Measurements from ENCODE around the gene MRAS.

MRAS gene

GRCh38 chr3:138351916-138352550 is 3.7 kb downstream of the MRAS start:
- no peak overlapping the region for H3K4me3 ChIP-seq (ENCODE audit: low read depth, low read length)
- TF ChIP-seq, protein P1, sequence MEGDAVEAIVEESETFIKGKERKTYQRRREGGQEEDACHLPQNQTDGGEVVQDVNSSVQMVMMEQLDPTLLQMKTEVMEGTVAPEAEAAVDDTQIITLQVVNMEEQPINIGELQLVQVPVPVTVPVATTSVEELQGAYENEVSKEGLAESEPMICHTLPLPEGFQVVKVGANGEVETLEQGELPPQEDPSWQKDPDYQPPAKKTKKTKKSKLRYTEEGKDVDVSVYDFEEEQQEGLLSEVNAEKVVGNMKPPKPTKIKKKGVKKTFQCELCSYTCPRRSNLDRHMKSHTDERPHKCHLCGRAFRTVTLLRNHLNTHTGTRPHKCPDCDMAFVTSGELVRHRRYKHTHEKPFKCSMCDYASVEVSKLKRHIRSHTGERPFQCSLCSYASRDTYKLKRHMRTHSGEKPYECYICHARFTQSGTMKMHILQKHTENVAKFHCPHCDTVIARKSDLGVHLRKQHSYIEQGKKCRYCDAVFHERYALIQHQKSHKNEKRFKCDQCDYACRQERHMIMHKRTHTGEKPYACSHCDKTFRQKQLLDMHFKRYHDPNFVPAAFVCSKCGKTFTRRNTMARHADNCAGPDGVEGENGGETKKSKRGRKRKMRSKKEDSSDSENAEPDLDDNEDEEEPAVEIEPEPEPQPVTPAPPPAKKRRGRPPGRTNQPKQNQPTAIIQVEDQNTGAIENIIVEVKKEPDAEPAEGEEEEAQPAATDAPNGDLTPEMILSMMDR (IDR thresholded peaks at IDR 0.05; ENCODE audit: low read depth, low read length): no peak

DNA sequence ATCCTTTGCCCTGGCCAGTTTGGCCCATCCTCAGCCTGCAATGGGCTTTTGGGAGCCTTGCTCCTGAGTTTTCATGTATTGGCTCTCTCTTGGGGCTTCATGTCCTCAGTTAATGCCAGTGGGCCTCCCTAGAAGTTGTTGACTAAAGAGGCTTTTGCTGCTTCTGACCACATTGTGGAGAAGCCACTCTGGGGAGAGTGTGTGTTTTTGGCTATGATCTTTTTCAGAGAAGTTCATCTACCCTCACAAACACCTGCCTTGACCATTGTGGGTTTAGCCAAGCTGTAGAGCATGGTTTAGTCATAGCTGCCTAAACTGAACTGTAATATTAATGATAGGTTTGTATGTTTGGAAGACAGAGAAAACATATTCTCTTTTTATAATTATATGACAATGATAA is 6.0 kb downstream of the MRAS start:
- TF ChIP-seq, protein P1 (IDR thresholded peaks at IDR 0.05; ENCODE audit: low read depth, low read length): no peak
- no peak overlapping the region for H3K4me3 ChIP-seq (ENCODE audit: low read depth, low read length)

GRCh38 chr3:138355071-138355470 is 6.7 kb downstream of the MRAS start:
- TF ChIP-seq, protein P1 (IDR thresholded peaks at IDR 0.05; ENCODE audit: low read depth, low read length): no peak
- H3K4me3 ChIP-seq (ENCODE audit: low read depth, low read length): no peak overlapping the region

DNA sequence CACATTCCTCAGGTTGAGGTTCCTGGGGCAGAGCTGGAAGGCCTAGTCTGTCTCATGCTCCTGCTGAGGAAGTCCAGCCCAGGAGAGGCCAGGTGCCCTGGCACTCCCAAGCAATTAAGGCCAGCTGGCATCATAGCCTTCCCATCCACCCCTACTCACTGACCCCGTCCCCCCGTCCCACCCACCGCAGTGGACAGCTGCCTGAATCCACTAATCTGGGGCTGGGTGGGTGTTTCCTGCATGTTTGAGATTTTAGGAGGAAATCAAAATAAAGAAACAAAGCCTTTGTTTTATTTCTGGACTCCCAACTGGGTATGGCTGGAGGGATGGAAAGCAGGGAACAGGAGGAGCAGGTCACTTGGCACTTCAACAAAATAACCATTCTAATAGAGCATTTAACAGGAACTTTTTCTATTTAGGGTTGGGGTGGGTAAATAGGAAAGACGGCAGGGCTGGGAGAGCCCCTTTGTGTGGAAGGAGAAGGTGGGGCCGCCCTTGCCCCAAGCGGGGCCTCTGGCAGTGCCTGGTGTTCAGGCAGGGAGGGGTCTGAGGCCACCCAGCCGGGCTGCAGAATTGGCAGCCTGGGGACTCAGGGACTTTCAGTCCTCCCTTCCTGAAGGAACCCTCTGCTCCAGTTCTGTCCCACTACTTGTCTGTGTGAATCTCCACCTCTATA is 8.5 kb downstream of the MRAS start:
- H3K4me3 ChIP-seq (ENCODE audit: low read depth, low read length): no peak overlapping the region
- TF ChIP-seq, protein P1 (IDR thresholded peaks at IDR 0.05; ENCODE audit: low read depth, low read length): no peak

GRCh38 chr3:138359148-138359918 is 11.0 kb downstream of the MRAS start:
- TF ChIP-seq, protein P1 (IDR thresholded peaks at IDR 0.05; ENCODE audit: low read depth, low read length): no peak
- H3K4me3 ChIP-seq (ENCODE audit: low read depth, low read length): no peak overlapping the region

GRCh38 chr3:138359919-138360868 is 11.8 kb downstream of the MRAS start:
- TF ChIP-seq, protein P1 (IDR thresholded peaks at IDR 0.05; ENCODE audit: low read depth, low read length): no peak
- H3K4me3 ChIP-seq (ENCODE audit: low read depth, low read length): no peak overlapping the region
